SK-N-SH treated with all-trans-retinoic acid at 6 μM for 48 hours (cell line): ENCODE measurements around the gene CSF1R.

Experiments used
- ATAC-seq: fragments of 200-7000 bp; cut with Tn5 transposase; 3 replicates; pipeline ENCODE4 v1.9.1; 2020; ENCODE audit warnings: mild to moderate bottlenecking, moderate library complexity
- ARNTL ChIP-seq: fragments of 450-650 bp; formaldehyde crosslinking; IDR thresholded peaks from 2 replicates; pipeline ENCODE4 v1.5.0; 2020; ENCODE audit warnings: low read depth, mild to moderate bottlenecking, moderate library complexity, borderline replicate concordance
- BACH2 ChIP-seq: fragments of 250-450 bp; sonication (Bioruptor Pico); IDR thresholded peaks from 2 replicates; pipeline ENCODE4 v1.9.0; 2021; ENCODE audit warnings: mild to moderate bottlenecking, borderline replicate concordance
- CREB5 ChIP-seq: fragments of 250-450 bp; sonication (Bioruptor Pico); IDR thresholded peaks from 2 replicates; pipeline ENCODE4 v1.5.1; 2020; ENCODE audit warnings: low read depth, mild to moderate bottlenecking, moderate library complexity
- CSDC2 ChIP-seq: fragments of 250-450 bp; sonication (Bioruptor Pico); IDR thresholded peaks from 2 replicates; pipeline ENCODE4 v1.5.0; 2020; ENCODE audit warnings: mild to moderate bottlenecking, moderate library complexity
- CSRNP3 ChIP-seq: fragments of 250-450 bp; sonication (Bioruptor Pico); IDR thresholded peaks from 2 replicates; pipeline ENCODE4 v1.5.1; 2021; ENCODE audit warnings: mild to moderate bottlenecking, moderate library complexity
- ESRRG ChIP-seq: fragments of 250-450 bp; sonication (Bioruptor Pico); IDR thresholded peaks from 2 replicates; pipeline ENCODE4 v1.6.1; 2021; ENCODE audit warnings: mild to moderate bottlenecking
- GLIS3 ChIP-seq: fragments of 250-450 bp; sonication (Bioruptor Pico); IDR thresholded peaks from 2 replicates; pipeline ENCODE4 v1.5.0; 2020; ENCODE audit warnings: mild to moderate bottlenecking, moderate library complexity
- ISL1 ChIP-seq: fragments of 250-450 bp; sonication (Bioruptor Pico); IDR thresholded peaks from 2 replicates; pipeline ENCODE4 v2.1.2; 2022; ENCODE audit warnings: mild to moderate bottlenecking, moderate library complexity
- OSR1 ChIP-seq: fragments of 250-450 bp; sonication (Bioruptor Pico); IDR thresholded peaks from 2 replicates; pipeline ENCODE4 v1.8.0; 2022; ENCODE audit warnings: moderate library complexity, mild to moderate bottlenecking, inconsistent platforms
- PATZ1 ChIP-seq: fragments of 250-450 bp; sonication (Bioruptor Pico); IDR thresholded peaks from 2 replicates; pipeline ENCODE4 v1.8.0; 2020; ENCODE audit warnings: mild to moderate bottlenecking, moderate library complexity, borderline replicate concordance
- POU6F1 ChIP-seq: fragments of 250-450 bp; sonication (Bioruptor Pico); IDR thresholded peaks from 2 replicates; pipeline ENCODE4 v1.8.0; 2021; ENCODE audit warnings: low read depth, mild to moderate bottlenecking, moderate library complexity, borderline replicate concordance
- PPARA ChIP-seq: fragments of 250-450 bp; sonication (Bioruptor Pico); IDR thresholded peaks from 2 replicates; pipeline ENCODE4 v1.5.0; 2020; ENCODE audit warnings: mild to moderate bottlenecking, borderline replicate concordance
- RARB ChIP-seq: fragments of 250-450 bp; sonication (Bioruptor Pico); IDR thresholded peaks from 2 replicates; pipeline ENCODE4 v1.8.0; 2021; ENCODE audit warnings: mild to moderate bottlenecking, moderate library complexity
- SNAI2 ChIP-seq: fragments of 250-450 bp; sonication (Bioruptor Pico); IDR thresholded peaks from 2 replicates; pipeline ENCODE4 v1.5.0; 2020; ENCODE audit warnings: mild to moderate bottlenecking, moderate library complexity
- TCF4 ChIP-seq: fragments of 250-450 bp; sonication (Bioruptor Pico); IDR thresholded peaks from 2 replicates; pipeline ENCODE4 v1.8.0; 2021; ENCODE audit warnings: mild to moderate bottlenecking, moderate library complexity, borderline replicate concordance
- TOX ChIP-seq: fragments of 250-450 bp; sonication (Bioruptor Pico); IDR thresholded peaks from 2 replicates; pipeline ENCODE4 v1.8.0; 2021; ENCODE audit warnings: mild to moderate bottlenecking, moderate library complexity, borderline replicate concordance
- TSHZ2 ChIP-seq: fragments of 250-450 bp; sonication (Bioruptor Pico); IDR thresholded peaks from 2 replicates; pipeline ENCODE4 v1.5.0; 2020; ENCODE audit warnings: mild to moderate bottlenecking, moderate library complexity
- ZC3H10 ChIP-seq: fragments of 250-450 bp; sonication (Bioruptor Pico); IDR thresholded peaks from 2 replicates; pipeline ENCODE4 v1.5.1; 2021; ENCODE audit warnings: mild to moderate bottlenecking, moderate library complexity
- ZFP3 ChIP-seq: fragments of 250-450 bp; sonication (Bioruptor Pico); IDR thresholded peaks from 2 replicates; pipeline ENCODE4 v1.5.0; 2020; ENCODE audit warnings: mild to moderate bottlenecking, moderate library complexity
- ZFP30 ChIP-seq: fragments of 450-650 bp; formaldehyde crosslinking; IDR thresholded peaks from 2 replicates; pipeline ENCODE4 v1.5.0; 2022; ENCODE audit warnings: mild to moderate bottlenecking, moderate library complexity
- ZNF565 ChIP-seq: fragments of 450-650 bp; formaldehyde crosslinking; conservative IDR thresholded peaks from 2 replicates; pipeline ENCODE4 v1.5.0; 2020; ENCODE audit warnings: low read depth, mild to moderate bottlenecking, moderate library complexity
- ZNF70 ChIP-seq: fragments of 450-650 bp; formaldehyde crosslinking; IDR thresholded peaks from 2 replicates; pipeline ENCODE4 v1.5.0; 2020; ENCODE audit warnings: mild to moderate bottlenecking, moderate library complexity

CSF1R gene

GRCh38 chr5:150026682-150027172, 59.6 kb downstream of the CSF1R start (continued):
- no peak for TF ChIP-seq POU6F1 (CRISPR knock-in tag)
- TF ChIP-seq RARB: no peak
- no peak for TF ChIP-seq TCF4
- TF ChIP-seq SNAI2 (CRISPR knock-in tag): no peak
- no peak for TF ChIP-seq ZFP30 (CRISPR knock-in tag)

GRCh38 chr5:150024346-150024984, 61.9 kb downstream of the CSF1R start:
- ATAC-seq: no peak
- TF ChIP-seq ZNF70: no peak
- no peak for TF ChIP-seq ZC3H10
- TF ChIP-seq ZFP30 (CRISPR knock-in tag): no peak
- TF ChIP-seq SNAI2 (CRISPR knock-in tag): no peak
- no peak for TF ChIP-seq TCF4
- TF ChIP-seq PATZ1 (CRISPR knock-in tag): no peak
- no peak for TF ChIP-seq CREB5 (CRISPR knock-in tag)
- TF ChIP-seq CSDC2 (CRISPR knock-in tag): no peak
- TF ChIP-seq ESRRG (CRISPR knock-in tag): no peak
- TF ChIP-seq ARNTL: no peak
- TF ChIP-seq POU6F1 (CRISPR knock-in tag): no peak
- TF ChIP-seq PPARA (CRISPR knock-in tag): no peak
- no peak for TF ChIP-seq GLIS3 (CRISPR knock-in tag)
- TF ChIP-seq OSR1 (CRISPR knock-in tag): no peak
- TF ChIP-seq ISL1 (CRISPR knock-in tag): no peak
- no peak for TF ChIP-seq ZFP3
- no peak for TF ChIP-seq TOX
- no peak for TF ChIP-seq TSHZ2
- TF ChIP-seq CSRNP3 (CRISPR knock-in tag): no peak
- no peak for TF ChIP-seq RARB

GRCh38 chr5:150023136-150023535, 63.2 kb downstream of the CSF1R start:
- no peak for ATAC-seq
- no peak for TF ChIP-seq TOX
- TF ChIP-seq ZNF70: no peak
- TF ChIP-seq CREB5 (CRISPR knock-in tag): no peak
- TF ChIP-seq ZFP3: no peak
- no peak for TF ChIP-seq BACH2 (CRISPR knock-in tag)
- no peak for TF ChIP-seq TCF4
- TF ChIP-seq ARNTL: no peak
- TF ChIP-seq ISL1 (CRISPR knock-in tag): no peak
- TF ChIP-seq ZNF565 (CRISPR knock-in tag): no peak
- TF ChIP-seq OSR1 (CRISPR knock-in tag): no peak
- TF ChIP-seq RARB: no peak
- no peak for TF ChIP-seq CSRNP3 (CRISPR knock-in tag)
